Right lobe of liver (tissue), 6 donors: ENCODE results near the gene RNU5D-1. TPM values are rescaled to one million over a fixed set of nuclear protein-coding genes. Genes with fewer than 3 reads are reported as not detected.

Experiments
- ATAC-seq, 4 donors: fragments of 200-7000 bp; cut with Tn5 transposase; one replicate each; pipeline ENCODE4 v1.9.1; 2020; ENCODE audit warnings: mild to moderate bottlenecking in 4 of 4, moderate library complexity in 4 of 4
- DNase-seq, 3 donors: peaks; one replicate each; pipeline ENCODE4 v3.0.0-alpha.2; 2020
- H3K27ac ChIP-seq, 3 donors: fragments of 200-600 bp; one replicate each; pipeline ENCODE4 v1.8.0; 2022
- H3K27me3 ChIP-seq, 2 donors: fragments of 200-600 bp; one replicate each; pipeline ENCODE4 v1.8.0; 2022
- H3K36me3 ChIP-seq, 4 donors: fragments of 200-600 bp; sonication (generic) in 1 of 4; one replicate each; pipeline versions ENCODE4 v1.5.1 to v1.8.0; 2017 to 2022; ENCODE audit warnings: control low read depth in 1 of 4
- H3K4me1 ChIP-seq, 4 donors: fragments of 200-600 bp; sonication (generic) in 1 of 4; one replicate each; pipeline versions ENCODE4 v1.5.1 to v1.8.0; 2017 to 2022; ENCODE audit warnings: control low read depth in 1 of 4
- H3K4me3 ChIP-seq, 3 donors: fragments of 200-600 bp; one replicate each; pipeline ENCODE4 v1.8.0; 2022
- H3K9me3 ChIP-seq, 4 donors: fragments of 200-600 bp; sonication (generic) in 1 of 4; one replicate each; pipeline versions ENCODE4 v1.5.1 to v1.8.0; 2017 to 2022; ENCODE audit warnings: control low read depth in 1 of 4
- CTCF ChIP-seq, 4 donors: fragments of 200-600 bp in 3 of 4; fragments of 450-650 bp in 1 of 4; IDR thresholded peaks; one replicate each; pipeline versions ENCODE4 v1.5.1 to v1.8.0; 2016 to 2022; ENCODE audit warnings: antibody characterized with exemption in 4 of 4, mild to moderate bottlenecking in 2 of 4
- POLR2A ChIP-seq: fragments of 450-650 bp; IDR thresholded peaks from one replicate; pipeline ENCODE4 v1.6.1; 2017; ENCODE audit warnings: antibody characterized with exemption, mild to moderate bottlenecking
- WGBS: methylation state at CpG from one replicate; pipeline ENCODE4 v1.1.6; 2018; ENCODE audit warnings: low coverage, low lambda C conversion rate; ENCODE audit not compliant: insufficient coverage; ENCODE audit errors: missing lambda C conversion rate; 5-methylcytosine and 5-hydroxymethylcytosine counted together
- intact Hi-C, 2 donors: fragments of 100-400 bp; cut with DNase I; formaldehyde crosslinking; loops; one replicate each; pipeline versions ENCODE4 v1.11.2 to v1.14.1; 2022
- total RNA-seq, 6 experiments: library from RNA; depleted of rRNA in 2 of 6; stranded (reverse); fragments of >200 nt in 2 of 6; fragmentation: NEBNext Ultra II Directional in 3 of 6; extraction: Animal tissue kit (Norgen Biotek cat#: 25700) in 3 of 6; gene quantifications; one replicate each; pipeline versions ENCODE4 v1.1.0 to v1.2.4, GENCODE V29; 2016 to 2023
- donor health status: DM: no; HTN: yes; CAD: no.
- donor health status: DM: no; HTN: no; CAD: no.
- donor health status: DM: no; HTN: no; CAD: no.
- donor health status: DM: no; HTN: yes; CAD: no.
- donor health status: DM: no; HTN: yes; CAD: no.

Gene RNU5D-1
- total RNA-seq, 6 experiments from 2014 or later, result not detected

DNA sequence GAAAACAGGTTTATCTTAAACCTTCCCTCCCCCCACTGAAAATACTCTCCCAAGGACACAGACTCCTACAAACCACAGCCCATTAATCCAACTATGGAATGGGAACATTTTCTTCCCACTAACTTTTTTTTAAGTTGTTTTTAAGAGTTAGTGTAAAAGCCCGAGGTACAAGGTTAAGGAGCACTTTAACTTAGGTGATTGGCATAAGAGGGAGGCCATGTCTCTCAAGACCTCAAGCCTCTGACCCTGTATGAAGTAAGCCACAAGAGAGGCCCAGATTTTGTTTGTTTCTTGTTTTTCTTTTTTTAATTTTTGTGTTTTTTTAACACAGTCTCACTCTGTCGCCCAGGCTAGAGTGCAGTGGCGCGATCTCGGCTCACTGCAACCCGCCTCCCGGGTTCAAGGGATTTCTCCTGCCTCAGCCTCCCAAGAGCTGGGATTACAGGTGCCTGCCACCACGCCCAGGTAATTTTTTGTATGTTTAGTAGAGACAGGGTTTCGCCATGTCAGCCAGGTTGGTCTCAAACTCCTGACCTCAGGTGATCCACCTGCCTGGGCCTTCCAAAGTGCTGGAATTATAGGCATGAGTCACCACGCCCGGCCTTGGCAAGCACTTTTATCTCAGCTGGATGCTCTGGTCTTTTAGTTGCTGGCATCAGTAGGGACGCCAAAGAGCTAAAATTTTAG, 42.1 kb downstream of the RNU5D-1 start:
- H3K27me3 ChIP-seq, result no peaks in the 10 kb centered on the region
- TF ChIP-seq POLR2A (no peak), CTCF (IDR thresholded peaks at IDR 0.05) (no peak)
- ATAC-seq, result no peak
- no peaks in the 10 kb centered on the region for H3K36me3 ChIP-seq
- 92% methylated on average over 8 of the region's 12 CpGs for WGBS
- intact Hi-C loops, result no loop called here
- no peaks in the 10 kb centered on the region for H3K9me3 ChIP-seq
- H3K27ac ChIP-seq, result no peak overlapping the region
- DNase-seq, result no peak
- H3K4me1 ChIP-seq, result peaks cover 0 to 2% (median 0%) of the 10 kb centered on the region in 4 donors
- H3K4me3 ChIP-seq, result no peak overlapping the region

DNA sequence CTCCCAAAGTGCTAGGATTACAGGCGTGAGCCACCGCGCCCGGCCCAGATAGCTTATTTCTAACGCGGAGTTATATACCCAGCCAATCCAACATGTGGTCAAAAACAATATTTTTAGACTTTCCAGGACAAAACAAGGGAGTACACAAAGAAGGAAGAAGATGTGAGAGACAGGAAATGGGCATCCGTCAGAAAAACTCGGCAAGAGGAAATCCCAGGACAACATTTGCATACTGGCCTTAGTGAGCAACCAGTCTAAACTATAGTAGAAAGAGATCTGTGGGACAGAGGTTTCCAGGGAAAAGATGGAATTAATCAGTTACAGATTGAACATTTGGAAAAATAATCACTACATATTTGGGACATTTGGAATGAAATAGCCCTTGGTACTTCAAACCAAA, 45.1 kb downstream of the RNU5D-1 start:
- H3K9me3 ChIP-seq, result no peaks in the 10 kb centered on the region
- intact Hi-C loops, result no loop called here
- H3K4me3 ChIP-seq, result no peak overlapping the region
- H3K27ac ChIP-seq, result no peak overlapping the region
- no peaks in the 10 kb centered on the region for H3K27me3 ChIP-seq
- H3K36me3 ChIP-seq, result no peaks in the 10 kb centered on the region
- TF ChIP-seq POLR2A (no peak), CTCF (IDR thresholded peaks at IDR 0.05) (no peak)
- ATAC-seq (no peak), DNase-seq (no peak)
- peaks cover 0 to 30% (median 10%) of the 10 kb centered on the region in 4 donors for H3K4me1 ChIP-seq
- 81% methylated on average over 8 of the region's 8 CpGs for WGBS

DNA sequence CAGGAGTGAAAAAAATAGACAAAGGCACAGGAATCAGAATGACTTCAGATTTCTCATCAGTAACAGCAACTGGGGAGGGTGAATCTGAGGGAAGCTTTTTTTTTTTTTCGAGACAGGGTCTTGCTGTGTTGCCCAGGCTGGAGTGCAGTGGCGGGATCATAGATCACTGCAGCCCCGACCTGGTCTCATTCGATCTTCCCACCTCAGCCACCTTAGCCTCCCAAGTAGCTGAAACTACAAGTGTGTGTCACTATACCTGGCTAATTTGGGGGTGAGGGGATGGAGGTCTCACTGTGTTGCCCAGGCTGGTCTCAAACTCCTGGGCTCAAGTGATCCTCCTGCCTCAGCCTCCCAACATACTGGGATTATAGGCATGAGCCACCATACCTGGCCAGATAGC, 45.8 kb downstream of the RNU5D-1 start:
- H3K36me3 ChIP-seq, result no peaks in the 10 kb centered on the region
- no peak overlapping the region for H3K27ac ChIP-seq
- intact Hi-C loops, result no loop called here
- H3K27me3 ChIP-seq, result no peaks in the 10 kb centered on the region
- DNase-seq, result no peak
- WGBS, result 97% methylated on average over 4 of the region's 4 CpGs
- TF ChIP-seq POLR2A, result no peak
- TF ChIP-seq CTCF (IDR thresholded peaks at IDR 0.05), result no peak
- H3K4me3 ChIP-seq, result no peak overlapping the region
- H3K9me3 ChIP-seq, result no peaks in the 10 kb centered on the region
- peaks cover 0 to 34% (median 10%) of the 10 kb centered on the region in 4 donors for H3K4me1 ChIP-seq
- ATAC-seq, result no peak

DNA sequence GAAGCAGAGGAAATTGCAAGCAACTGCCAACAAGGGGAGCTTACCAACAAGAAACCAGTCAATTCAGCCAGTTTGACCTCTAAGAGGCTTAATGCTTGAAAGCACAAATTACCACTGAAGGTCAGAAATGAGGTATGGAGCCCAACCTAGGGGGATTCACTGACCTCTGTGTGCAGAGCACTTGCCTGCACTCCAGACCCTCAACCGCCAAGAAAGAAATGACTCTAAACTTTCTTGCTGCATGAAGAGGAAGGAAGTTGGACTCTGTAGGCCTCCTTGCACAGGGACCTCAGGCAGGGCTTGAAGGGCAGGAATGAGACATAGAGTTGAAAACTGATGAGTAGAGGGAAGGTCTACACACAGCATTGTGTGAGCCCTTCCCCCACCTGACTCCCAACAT, 46.4 kb downstream of the RNU5D-1 start:
- Histone ChIP-seq H3K27ac (no peak overlapping the region), H3K36me3 (no peaks in the 10 kb centered on the region), H3K9me3 (no peaks in the 10 kb centered on the region), H3K4me1 (peaks cover 0 to 40% (median 13%) of the 10 kb centered on the region in 4 donors), H3K4me3 (no peak overlapping the region), H3K27me3 (no peaks in the 10 kb centered on the region)
- TF ChIP-seq POLR2A, result no peak
- TF ChIP-seq CTCF (IDR thresholded peaks at IDR 0.05), result no peak
- WGBS, result 71% methylated on average over 1 of the region's 1 CpG
- DNase-seq (no peak), ATAC-seq (no peak)
- intact Hi-C loops, result no loop called here
